Caco-2 (cell line): ENCODE data around the gene RPS18. TPM values are rescaled to one million over a fixed set of nuclear protein-coding genes. Genes with fewer than 3 reads are reported as not detected.

Source experiments
- BruUV-seq: library from RNA; stranded (reverse); fragments of 400-500 nt; replicated peaks from 2 replicates; lab custom pipeline; 2021; lab: Mats Ljungman, UMichigan
- CTCF ChIA-PET: fragments of 300-600 bp; sonication (Branson Sonifier 250); formaldehyde crosslinking; loops from one replicate; lab custom pipeline; 2022; ENCODE audit warnings: antibody characterized with exemption; lab: Charles Lee
- POLR2A ChIA-PET: fragments of 300-600 bp; sonication (Branson Sonifier 250); formaldehyde crosslinking; loops from one replicate; lab custom pipeline; 2022; ENCODE audit warnings: antibody characterized with exemption; lab: Charles Lee
- DNase-seq, 2 experiments: peaks; one replicate each; pipeline versions ENCODE4 v3.0.0 to v3.0.0-alpha.2; 2020 to 2022
- H3K27me3 ChIP-seq: replicated peaks from 2 replicates; pipeline ENCODE4 v1.6.0; 2011; ENCODE audit warnings: low read length; ENCODE audit not compliant: control insufficient read depth, insufficient read depth
- H3K36me3 ChIP-seq: 2 replicates; pipeline ENCODE4 v1.5.1; 2011; ENCODE audit warnings: low read length; ENCODE audit not compliant: control insufficient read depth, insufficient read depth
- H3K4me1 ChIP-seq: fragments of 250-450 bp; sonication (Bioruptor Pico); 2 replicates; pipeline ENCODE4 v1.5.1; 2020; ENCODE audit warnings: mild to moderate bottlenecking
- H3K4me3 ChIP-seq: 2 replicates; pipeline ENCODE4 v1.5.1; 2011; ENCODE audit warnings: low read depth, mild to moderate bottlenecking, control low read depth, low read length
- H3K9me3 ChIP-seq: fragments of 250-450 bp; sonication (Bioruptor Pico); 2 replicates; pipeline ENCODE4 v1.5.1; 2020; ENCODE audit warnings: mild to moderate bottlenecking, moderate library complexity
- H3K27ac Mint-ChIP-seq: one replicate; pipeline ENCODE4 v1.8.0; 2022; ENCODE audit warnings: mixed read lengths; ENCODE audit not compliant: unreplicated experiment
- H3K27me3 Mint-ChIP-seq: one replicate; pipeline ENCODE4 v1.8.0; 2022; ENCODE audit warnings: mixed read lengths; ENCODE audit not compliant: insufficient read depth, unreplicated experiment
- H3K36me3 Mint-ChIP-seq: one replicate; pipeline ENCODE4 v1.8.0; 2022; ENCODE audit warnings: mild to moderate bottlenecking, mixed read lengths; ENCODE audit not compliant: insufficient read depth, unreplicated experiment
- H3K4me1 Mint-ChIP-seq: one replicate; pipeline ENCODE4 v1.8.0; 2022; ENCODE audit warnings: low read depth, mixed read lengths; ENCODE audit not compliant: unreplicated experiment
- H3K4me3 Mint-ChIP-seq: one replicate; pipeline ENCODE4 v1.8.0; 2022; ENCODE audit warnings: mild to moderate bottlenecking, moderate library complexity, mixed read lengths; ENCODE audit not compliant: unreplicated experiment
- H3K9me3 Mint-ChIP-seq: one replicate; pipeline ENCODE4 v1.8.0; 2022; ENCODE audit warnings: mixed read lengths; ENCODE audit not compliant: unreplicated experiment
- CTCF ChIP-seq, 2 experiments: fragments of 200-600 bp in 1 of 2; IDR thresholded peaks; 1 replicate in 1 of 2; 2 replicates in 1 of 2; pipeline versions ENCODE4 v1.5.1 to v1.8.0; 2011 to 2022; ENCODE audit warnings: antibody characterized with exemption in 1 of 2, control low read depth in 1 of 2, inconsistent platforms in 1 of 2, low read depth in 1 of 2, low read length in 1 of 2, mild to moderate bottlenecking in 1 of 2, moderate library complexity in 1 of 2; ENCODE audit not compliant: insufficient read depth in 1 of 2, severe bottlenecking in 1 of 2, unreplicated experiment in 1 of 2
- intact Hi-C: fragments of 100-400 bp; cut with micrococcal nuclease; formaldehyde crosslinking; loops from one replicate; pipeline ENCODE4 v1.10.0; 2022; ENCODE audit not compliant: unreplicated experiment
- total RNA-seq: library from RNA; stranded (reverse); gene quantifications from 2 replicates; pipeline ENCODE4 v1.2.3, GENCODE V29; 2022

RPS18 gene
- total RNA-seq, 1 experiment from 2014 or later = 2,340 TPM

GRCh38 chr6:33236328-33236727, 35.5 kb upstream of the RPS18 start:
- ChIA-PET CTCF (interaction anchor here (0.7 kb wide), 1 partner anchor 77 kb away, joined by 5 read pairs; no protein-coding TSS in a partner anchor), POLR2A (no interaction called here)
- TF ChIP-seq CTCF (IDR thresholded peaks at IDR 0.05; ENCODE audit: insufficient read depth in 1 of 2, low read depth in 1 of 2, low read length in 1 of 2, severe bottlenecking in 1 of 2, unreplicated experiment in 1 of 2) = no peak
- Mint-ChIP-seq H3K36me3 (no peaks in the 10 kb centered on the region), H3K4me3 (no peak overlapping the region), H3K4me1 (no peaks in the 10 kb centered on the region), H3K27ac (no peak overlapping the region), H3K27me3 (peaks cover 23% of the 10 kb centered on the region), H3K9me3 (no peaks in the 10 kb centered on the region)
- H3K4me3 ChIP-seq = no peak overlapping the region
- H3K4me1 ChIP-seq = no peaks in the 10 kb centered on the region
- no peaks in the 10 kb centered on the region for H3K36me3 ChIP-seq
- H3K27me3 ChIP-seq = no peaks in the 10 kb centered on the region
- DNase-seq = no peak
- intact Hi-C loops = no loop called here
- no TSS peak for BruUV-seq
- H3K9me3 ChIP-seq = no peaks in the 10 kb centered on the region

DNA sequence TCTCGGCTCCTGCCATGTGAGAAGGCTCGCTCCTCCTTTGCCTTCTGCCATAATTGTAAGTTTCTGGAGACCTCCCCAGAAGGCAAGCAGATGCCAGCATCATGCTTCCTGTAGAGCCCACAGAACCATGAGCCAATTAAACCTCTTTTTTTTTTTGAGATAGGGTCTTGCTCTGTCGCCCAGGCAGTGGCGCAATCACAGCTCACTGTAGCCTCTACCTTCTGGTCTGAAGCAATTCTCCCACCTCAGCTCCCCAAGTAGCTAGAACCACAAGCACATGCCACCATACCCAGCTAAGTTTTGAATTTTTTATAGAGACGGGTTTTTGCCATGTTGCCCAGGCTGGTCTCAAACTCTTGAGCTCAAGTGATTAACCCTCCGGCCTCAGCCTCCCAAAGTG, 35.0 kb upstream of the RPS18 start:
- no peaks in the 10 kb centered on the region for H3K36me3 ChIP-seq
- intact Hi-C loops = no loop called here
- POLR2A ChIA-PET = no interaction called here
- Mint-ChIP-seq H3K27ac (no peak overlapping the region), H3K4me1 (no peaks in the 10 kb centered on the region), H3K27me3 (peaks cover 23% of the 10 kb centered on the region), H3K9me3 (no peaks in the 10 kb centered on the region), H3K4me3 (no peak overlapping the region), H3K36me3 (no peaks in the 10 kb centered on the region)
- H3K4me3 ChIP-seq = no peak overlapping the region
- no peaks in the 10 kb centered on the region for H3K27me3 ChIP-seq
- no TSS peak for BruUV-seq
- no peaks in the 10 kb centered on the region for H3K4me1 ChIP-seq
- H3K9me3 ChIP-seq = no peaks in the 10 kb centered on the region
- no peak for DNase-seq
- TF ChIP-seq CTCF (IDR thresholded peaks at IDR 0.05; ENCODE audit: insufficient read depth in 1 of 2, low read depth in 1 of 2, low read length in 1 of 2, severe bottlenecking in 1 of 2, unreplicated experiment in 1 of 2) = no peak
- CTCF ChIA-PET = no interaction called here

- no peak for TF ChIP-seq CTCF (IDR thresholded peaks at IDR 0.05; ENCODE audit: insufficient read depth in 1 of 2, low read depth in 1 of 2, low read length in 1 of 2, severe bottlenecking in 1 of 2, unreplicated experiment in 1 of 2)
- intact Hi-C loops = no loop called here
- Mint-ChIP-seq H3K4me1 (no peaks in the 10 kb centered on the region), H3K27me3 (peaks cover 22% of the 10 kb centered on the region), H3K36me3 (no peaks in the 10 kb centered on the region), H3K27ac (no peak overlapping the region), H3K4me3 (no peak overlapping the region), H3K9me3 (no peaks in the 10 kb centered on the region)
- ChIA-PET CTCF (no interaction called here), POLR2A (no interaction called here)
- no TSS peak for BruUV-seq
- Histone ChIP-seq H3K9me3 (no peaks in the 10 kb centered on the region), H3K4me3 (no peak overlapping the region), H3K27me3 (no peaks in the 10 kb centered on the region), H3K36me3 (no peaks in the 10 kb centered on the region), H3K4me1 (no peaks in the 10 kb centered on the region)
- DNase-seq = no peak
These were observed 34.1 kb upstream of the RPS18 start for GRCh38 chr6:33237741-33238140.
